Colonic mucosa (tissue), 4 donors: ENCODE data around the gene DBX1. TPM values are rescaled to one million over a fixed set of nuclear protein-coding genes. Genes with fewer than 3 reads are reported as not detected.

Experiments
- DNase-seq: peaks from one replicate; pipeline ENCODE4 v3.0.0-alpha.2; 2020
- H3K27ac ChIP-seq: fragments of 200-600 bp; one replicate; pipeline ENCODE4 v1.8.0; 2021
- H3K27me3 ChIP-seq: fragments of 200-600 bp; one replicate; pipeline ENCODE4 v1.8.0; 2021
- H3K36me3 ChIP-seq: fragments of 200-600 bp; one replicate; pipeline ENCODE4 v1.8.0; 2021
- H3K4me1 ChIP-seq: fragments of 200-600 bp; one replicate; pipeline ENCODE4 v1.8.0; 2021; ENCODE audit warnings: mild to moderate bottlenecking
- H3K4me3 ChIP-seq: fragments of 200-600 bp; one replicate; pipeline ENCODE4 v1.8.0; 2021
- H3K9ac ChIP-seq, 2 donors: one replicate each; pipeline ENCODE4 v1.7.0; 2013; ENCODE audit warnings: control low read depth in 2 of 2, low read depth in 2 of 2, low read length in 2 of 2
- H3K9me3 ChIP-seq: fragments of 200-600 bp; one replicate; pipeline ENCODE4 v1.8.0; 2021
- intact Hi-C: fragments of 100-400 bp; cut with DNase I; formaldehyde crosslinking; loops from one replicate; pipeline ENCODE4 v1.14.1; 2022
- total RNA-seq, 2 donors: library from RNA; stranded (reverse); fragmentation: NEBNext Ultra II Directional in 1 of 2; extraction: Animal tissue kit (Norgen Biotek cat#: 25700) in 1 of 2; gene quantifications; one replicate each; pipeline ENCODE4 v1.2.1, GENCODE V29; 2021
- TF ChIP-seq, protein P1 (sequence below): fragments of 200-600 bp; IDR thresholded peaks from one replicate; pipeline ENCODE4 v1.8.0; 2022; ENCODE audit warnings: antibody characterized with exemption, mild to moderate bottlenecking
- donor health status: healthy.
- donor health status: DM: no; HTN: no; CAD: no.
- donor health status: DM: no; HTN: no; CAD: no.

DBX1 gene, protein sequence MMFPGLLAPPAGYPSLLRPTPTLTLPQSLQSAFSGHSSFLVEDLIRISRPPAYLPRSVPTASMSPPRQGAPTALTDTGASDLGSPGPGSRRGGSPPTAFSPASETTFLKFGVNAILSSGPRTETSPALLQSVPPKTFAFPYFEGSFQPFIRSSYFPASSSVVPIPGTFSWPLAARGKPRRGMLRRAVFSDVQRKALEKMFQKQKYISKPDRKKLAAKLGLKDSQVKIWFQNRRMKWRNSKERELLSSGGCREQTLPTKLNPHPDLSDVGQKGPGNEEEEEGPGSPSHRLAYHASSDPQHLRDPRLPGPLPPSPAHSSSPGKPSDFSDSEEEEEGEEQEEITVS
- not detected for total RNA-seq

DNA sequence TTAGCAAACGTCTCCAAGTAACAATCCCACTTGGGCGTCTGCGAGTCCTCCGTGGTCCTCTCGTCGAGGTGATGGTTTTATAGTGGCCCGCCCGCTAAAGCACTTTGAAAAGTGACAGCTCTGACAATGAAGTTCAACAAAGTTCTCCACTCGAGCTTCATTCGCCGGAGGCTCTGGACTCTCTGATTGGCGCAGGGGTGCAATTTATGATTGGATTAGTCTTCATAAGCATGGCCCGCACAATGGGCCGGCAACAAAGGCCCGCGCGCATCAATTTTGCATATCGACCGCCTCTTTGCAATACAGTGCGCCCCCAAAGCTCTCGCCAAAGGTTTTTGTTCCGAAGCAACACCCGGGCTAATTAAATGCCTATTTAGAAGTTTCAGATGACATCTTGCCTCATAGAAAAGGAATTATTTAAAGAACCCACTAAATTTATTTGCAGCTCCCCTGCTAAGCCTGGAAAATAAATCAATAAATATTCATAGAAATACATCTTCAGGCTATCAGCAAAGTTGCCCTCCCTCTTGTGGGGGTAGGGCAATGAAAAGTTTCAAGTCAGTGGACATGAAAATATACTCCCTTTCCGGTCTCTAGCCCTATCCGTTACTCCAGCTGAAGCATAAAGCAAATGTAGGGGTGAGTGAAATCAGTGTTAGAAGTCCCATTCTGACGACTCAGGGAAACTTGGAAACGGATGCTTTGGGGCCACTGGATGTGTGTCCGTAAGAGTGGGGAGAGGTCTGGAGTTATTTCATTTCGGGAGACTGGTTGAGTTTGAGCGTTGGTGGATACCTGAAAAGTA, at the start of gene DBX1:
TSS of gene DBX1 (minus strand) at position 51 of the 805 bp plus-strand sequence. CDS start 151 bp downstream, outside the sequence.
- Histone ChIP-seq H3K36me3 (no peaks in the 10 kb centered on the region), H3K27ac (no peak within 1 kb of the TSS), H3K4me3 (no peak within 1 kb of the TSS), H3K27me3 (peaks cover 87% of the 10 kb centered on the region), H3K9ac (no peak within 1 kb of the TSS), H3K4me1 (peaks cover 6% of the 10 kb centered on the region), H3K9me3 (no peaks in the 10 kb centered on the region)
- intact Hi-C loops = no loop called here
- TF ChIP-seq, protein P1, sequence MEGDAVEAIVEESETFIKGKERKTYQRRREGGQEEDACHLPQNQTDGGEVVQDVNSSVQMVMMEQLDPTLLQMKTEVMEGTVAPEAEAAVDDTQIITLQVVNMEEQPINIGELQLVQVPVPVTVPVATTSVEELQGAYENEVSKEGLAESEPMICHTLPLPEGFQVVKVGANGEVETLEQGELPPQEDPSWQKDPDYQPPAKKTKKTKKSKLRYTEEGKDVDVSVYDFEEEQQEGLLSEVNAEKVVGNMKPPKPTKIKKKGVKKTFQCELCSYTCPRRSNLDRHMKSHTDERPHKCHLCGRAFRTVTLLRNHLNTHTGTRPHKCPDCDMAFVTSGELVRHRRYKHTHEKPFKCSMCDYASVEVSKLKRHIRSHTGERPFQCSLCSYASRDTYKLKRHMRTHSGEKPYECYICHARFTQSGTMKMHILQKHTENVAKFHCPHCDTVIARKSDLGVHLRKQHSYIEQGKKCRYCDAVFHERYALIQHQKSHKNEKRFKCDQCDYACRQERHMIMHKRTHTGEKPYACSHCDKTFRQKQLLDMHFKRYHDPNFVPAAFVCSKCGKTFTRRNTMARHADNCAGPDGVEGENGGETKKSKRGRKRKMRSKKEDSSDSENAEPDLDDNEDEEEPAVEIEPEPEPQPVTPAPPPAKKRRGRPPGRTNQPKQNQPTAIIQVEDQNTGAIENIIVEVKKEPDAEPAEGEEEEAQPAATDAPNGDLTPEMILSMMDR = no peak
- DNase-seq = no peak

DNA sequence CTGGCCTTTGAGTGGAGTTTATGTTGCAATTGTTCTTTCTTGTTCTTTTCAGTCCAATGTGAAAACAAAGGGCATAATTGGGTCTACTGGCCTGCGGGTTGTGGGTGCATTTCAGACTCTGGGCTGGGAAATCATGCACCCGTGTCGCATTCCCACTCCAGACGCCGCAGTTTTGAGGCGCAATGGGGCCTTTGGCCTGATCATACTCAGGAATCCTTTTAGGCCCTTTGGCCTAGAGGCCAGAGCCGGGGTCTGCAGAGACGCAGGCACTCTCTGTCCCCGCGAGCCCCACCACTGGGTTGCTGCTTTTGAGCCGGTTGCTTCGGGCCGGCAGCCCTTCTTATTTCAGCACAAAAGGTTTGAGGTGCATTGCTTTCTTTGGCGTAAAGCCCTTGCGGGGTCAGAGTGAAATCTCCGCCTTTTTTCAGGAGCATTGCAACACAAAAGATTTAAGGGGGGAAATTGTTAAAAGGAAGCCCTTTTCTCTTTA, 48.4 kb upstream of the DBX1 start:
- TF ChIP-seq, protein P1 = no peak
- no peak overlapping the region for H3K4me3 ChIP-seq
- intact Hi-C loops = no loop called here
- H3K36me3 ChIP-seq = no peaks in the 10 kb centered on the region
- no peak for DNase-seq
- H3K27me3 ChIP-seq = peaks cover 15% of the 10 kb centered on the region
- H3K9me3 ChIP-seq = no peaks in the 10 kb centered on the region
- H3K9ac ChIP-seq = no peak overlapping the region
- no peak overlapping the region for H3K27ac ChIP-seq
- H3K4me1 ChIP-seq = no peaks in the 10 kb centered on the region

DNA sequence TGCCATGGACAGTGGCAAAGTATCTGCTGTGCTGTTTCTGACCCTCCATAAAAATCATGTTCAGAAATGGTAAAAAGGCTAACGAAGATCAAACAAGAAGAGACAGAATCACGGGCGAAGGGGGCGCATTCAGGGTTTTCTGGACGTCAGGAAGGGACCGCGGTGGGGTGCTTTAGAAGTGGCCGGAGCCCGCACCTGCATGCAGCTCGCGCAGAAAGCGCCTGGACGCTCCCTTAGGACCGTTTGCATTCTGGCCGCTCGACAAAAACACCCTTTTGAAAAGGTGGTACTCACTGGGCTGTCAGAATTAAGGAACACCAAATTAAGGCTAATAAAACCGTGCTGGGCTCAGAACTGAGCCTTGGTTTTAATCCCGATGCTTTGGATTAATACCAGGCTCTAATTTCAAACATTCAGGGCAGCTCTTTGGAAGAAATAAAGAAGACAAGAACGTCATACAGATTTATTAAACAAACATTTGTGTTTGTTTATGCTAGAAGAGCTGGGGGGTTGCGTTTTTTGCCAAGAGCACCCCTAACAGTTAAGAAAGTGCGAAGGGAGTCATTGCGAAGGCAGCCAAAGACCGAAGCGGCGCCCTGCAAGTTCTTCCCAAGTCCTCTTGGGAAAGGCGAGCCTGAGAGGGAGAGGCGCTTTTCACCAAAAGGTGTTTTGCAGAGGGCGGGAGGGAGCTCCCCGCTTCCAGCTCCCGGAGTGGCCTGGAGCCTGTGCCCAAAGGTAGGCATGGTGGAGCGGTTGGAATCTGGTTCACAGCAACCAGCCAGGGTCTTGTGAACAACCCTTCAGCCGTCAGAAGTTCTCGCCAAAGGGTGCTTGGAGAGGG, 47.7 kb upstream of the DBX1 start:
- Histone ChIP-seq H3K36me3 (no peaks in the 10 kb centered on the region), H3K4me3 (no peak overlapping the region), H3K27ac (no peak overlapping the region), H3K27me3 (peaks cover 15% of the 10 kb centered on the region), H3K4me1 (no peaks in the 10 kb centered on the region), H3K9ac (no peak overlapping the region), H3K9me3 (no peaks in the 10 kb centered on the region)
- no peak for DNase-seq
- intact Hi-C loops = no loop called here
- TF ChIP-seq, protein P1 = no peak

DNA sequence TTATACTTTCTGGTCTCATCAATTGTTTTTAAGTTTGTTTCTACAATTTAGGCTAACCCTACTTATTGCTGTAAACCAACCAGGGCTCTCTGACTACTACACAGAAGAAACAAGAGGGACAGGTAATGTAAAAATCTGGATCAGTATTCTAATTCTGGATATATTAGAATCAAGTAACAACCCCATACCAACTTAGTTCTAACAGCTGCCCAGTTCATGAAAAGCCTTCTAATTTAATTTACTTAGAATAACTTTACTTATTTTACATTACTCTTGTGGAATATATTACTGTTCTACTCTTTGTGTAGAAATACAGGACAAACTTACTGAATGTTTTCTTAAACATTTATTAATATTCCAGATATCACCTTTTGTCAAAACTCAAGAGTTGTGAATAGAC, 45.5 kb upstream of the DBX1 start:
- H3K27me3 ChIP-seq = peaks cover 15% of the 10 kb centered on the region
- no peak overlapping the region for H3K4me3 ChIP-seq
- no peaks in the 10 kb centered on the region for H3K36me3 ChIP-seq
- no peak for DNase-seq
- TF ChIP-seq, protein P1 = no peak
- intact Hi-C loops = no loop called here
- H3K27ac ChIP-seq = no peak overlapping the region
- H3K9me3 ChIP-seq = no peaks in the 10 kb centered on the region
- no peak overlapping the region for H3K9ac ChIP-seq
- H3K4me1 ChIP-seq = no peaks in the 10 kb centered on the region

DNA sequence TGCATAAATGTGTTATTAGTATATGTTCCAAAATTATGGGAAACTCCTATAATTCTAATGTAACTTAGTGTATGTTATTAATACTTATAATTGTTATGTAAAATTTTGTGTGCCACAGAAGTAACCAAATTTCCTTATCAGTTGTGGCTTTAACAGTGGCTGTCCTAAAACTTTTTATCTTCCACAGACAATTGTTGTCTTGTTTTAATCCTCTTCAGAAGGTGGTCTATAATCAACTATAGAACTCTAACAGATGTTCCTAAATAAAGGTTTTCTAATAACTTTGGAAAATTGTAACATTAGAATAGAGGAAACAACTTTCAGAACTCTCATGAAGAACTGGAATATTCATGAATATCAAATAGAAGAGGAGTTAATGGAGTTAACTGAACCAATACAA, 44.4 kb upstream of the DBX1 start:
- Histone ChIP-seq H3K9me3 (no peaks in the 10 kb centered on the region), H3K4me1 (no peaks in the 10 kb centered on the region), H3K36me3 (no peaks in the 10 kb centered on the region), H3K9ac (no peak overlapping the region), H3K27me3 (peaks cover 15% of the 10 kb centered on the region), H3K27ac (no peak overlapping the region), H3K4me3 (no peak overlapping the region)
- TF ChIP-seq, protein P1 = no peak
- intact Hi-C loops = no loop called here
- no peak for DNase-seq
